HG03354 (cell line): ENCODE measurements around the gene SCARB1.

Experiments
- ATAC-seq: cut with Tn5 transposase; IDR thresholded peaks from one replicate; pipeline ENCODE4 v1.9.1; 2021; ENCODE audit warnings: mild to moderate bottlenecking; ENCODE audit not compliant: unreplicated experiment, poor library complexity, severe bottlenecking

SCARB1 gene

GRCh38 chr12:124828264-124829007 lies 35.2 kb downstream of the SCARB1 start:
- ATAC-seq: peak; percentile 33

- ATAC-seq: peak; percentile 61
Observed at GRCh38 chr12:124827588-124828184, 36.0 kb downstream of the SCARB1 start.

- no peak for ATAC-seq
Observed at GRCh38 chr12:124824195-124824594, 39.5 kb downstream of the SCARB1 start.

GRCh38 chr12:124823272-124823970 lies 40.2 kb downstream of the SCARB1 start:
- no peak for ATAC-seq

GRCh38 chr12:124822218-124822617 lies 41.4 kb downstream of the SCARB1 start:
- ATAC-seq: no peak

GRCh38 chr12:124821252-124822200 lies 42.1 kb downstream of the SCARB1 start:
- ATAC-seq: no peak

GRCh38 chr12:124820199-124820598 lies 43.5 kb downstream of the SCARB1 start:
- ATAC-seq: no peak

- ATAC-seq: no peak
Observed at GRCh38 chr12:124819525-124819924, 44.1 kb downstream of the SCARB1 start.

- no peak for ATAC-seq
Observed at GRCh38 chr12:124819080-124819479, 44.6 kb downstream of the SCARB1 start.

- ATAC-seq: no peak
Observed at GRCh38 chr12:124817076-124818000, 46.3 kb downstream of the SCARB1 start.

GRCh38 chr12:124816295-124816854 lies 47.3 kb downstream of the SCARB1 start:
- no peak for ATAC-seq

GRCh38 chr12:124814741-124815613 lies 48.7 kb downstream of the SCARB1 start:
- ATAC-seq: no peak

- no peak for ATAC-seq
Observed at GRCh38 chr12:124813782-124814181, 49.9 kb downstream of the SCARB1 start.

GRCh38 chr12:124812979-124813378 lies 50.7 kb downstream of the SCARB1 start:
- no peak for ATAC-seq

GRCh38 chr12:124812356-124812755 lies 51.3 kb downstream of the SCARB1 start:
- ATAC-seq: no peak

- ATAC-seq: no peak
Observed at GRCh38 chr12:124811633-124812032, 52.0 kb downstream of the SCARB1 start.

GRCh38 chr12:124809878-124810277 lies 53.8 kb downstream of the SCARB1 start:
- ATAC-seq: no peak

GRCh38 chr12:124809391-124809790 lies 54.3 kb downstream of the SCARB1 start:
- no peak for ATAC-seq
